Peyer's patch (tissue), 4 donors: ENCODE data around the gene SPAG16.

Experiments used
- POLR2A ChIP-seq, 2 donors: fragments of 450-650 bp; IDR thresholded peaks; one replicate each; pipeline ENCODE4 v1.5.1; 2017; ENCODE audit warnings: antibody characterized with exemption in 2 of 2, mild to moderate bottlenecking in 2 of 2, moderate library complexity in 2 of 2
- TF ChIP-seq, protein P1 (sequence below), 6 experiments: fragments of 450-650 bp in 4 of 6; fragments of 200-600 bp in 2 of 6; sonication (generic) in 1 of 6; IDR thresholded peaks; one replicate each; pipeline ENCODE4 v1.5.1; 2017 to 2019; ENCODE audit warnings: antibody characterized with exemption in 6 of 6, mild to moderate bottlenecking in 3 of 6, moderate library complexity in 1 of 6

DNA sequence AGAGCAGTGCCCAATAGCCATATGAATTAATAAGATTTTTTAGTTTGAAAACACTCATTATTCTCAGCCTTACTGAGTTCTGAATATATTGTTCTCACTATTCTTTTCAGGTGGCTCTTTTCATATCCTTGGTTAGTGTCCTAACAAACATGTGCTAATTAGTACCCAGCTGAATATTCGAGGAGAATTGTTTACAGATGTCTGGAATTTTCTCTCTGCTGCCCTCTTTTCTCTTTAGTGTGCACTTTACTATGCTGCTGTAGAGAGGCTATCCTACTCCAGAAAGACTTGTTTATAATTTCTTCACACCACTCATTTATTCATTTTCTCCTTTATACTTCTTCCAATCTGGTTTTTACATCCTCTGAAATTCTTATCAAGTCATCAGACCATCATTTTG lies 405.3 kb downstream of the SPAG16 start:
- TF ChIP-seq, protein P1, sequence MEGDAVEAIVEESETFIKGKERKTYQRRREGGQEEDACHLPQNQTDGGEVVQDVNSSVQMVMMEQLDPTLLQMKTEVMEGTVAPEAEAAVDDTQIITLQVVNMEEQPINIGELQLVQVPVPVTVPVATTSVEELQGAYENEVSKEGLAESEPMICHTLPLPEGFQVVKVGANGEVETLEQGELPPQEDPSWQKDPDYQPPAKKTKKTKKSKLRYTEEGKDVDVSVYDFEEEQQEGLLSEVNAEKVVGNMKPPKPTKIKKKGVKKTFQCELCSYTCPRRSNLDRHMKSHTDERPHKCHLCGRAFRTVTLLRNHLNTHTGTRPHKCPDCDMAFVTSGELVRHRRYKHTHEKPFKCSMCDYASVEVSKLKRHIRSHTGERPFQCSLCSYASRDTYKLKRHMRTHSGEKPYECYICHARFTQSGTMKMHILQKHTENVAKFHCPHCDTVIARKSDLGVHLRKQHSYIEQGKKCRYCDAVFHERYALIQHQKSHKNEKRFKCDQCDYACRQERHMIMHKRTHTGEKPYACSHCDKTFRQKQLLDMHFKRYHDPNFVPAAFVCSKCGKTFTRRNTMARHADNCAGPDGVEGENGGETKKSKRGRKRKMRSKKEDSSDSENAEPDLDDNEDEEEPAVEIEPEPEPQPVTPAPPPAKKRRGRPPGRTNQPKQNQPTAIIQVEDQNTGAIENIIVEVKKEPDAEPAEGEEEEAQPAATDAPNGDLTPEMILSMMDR (IDR thresholded peaks at IDR 0.05): no peak
- TF ChIP-seq POLR2A (IDR thresholded peaks at IDR 0.05): no peak
